ENCODE results near the gene OR6C74.

The OR6C74 gene

DNA sequence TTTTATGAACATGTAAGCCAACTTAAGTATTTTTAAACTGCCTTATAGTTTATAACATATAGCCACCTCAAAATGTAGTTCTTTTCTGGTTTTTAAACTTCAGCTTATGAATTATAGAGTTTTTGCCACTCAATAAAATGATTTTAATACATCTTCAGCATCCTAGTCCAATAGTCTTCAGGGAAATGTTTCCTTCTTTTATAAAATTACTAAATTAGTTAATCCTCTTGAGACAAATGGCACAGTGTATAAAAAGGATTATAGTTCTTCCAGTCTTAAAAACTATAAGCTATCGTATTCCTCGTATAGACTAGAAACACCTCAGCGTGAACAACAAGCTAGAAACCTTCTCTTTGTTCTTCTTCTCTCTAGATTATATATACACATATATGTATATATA lies at the start of gene OR6C74:
Gene OR6C74 (plus strand): TSS at position 301 of the 400 bp plus-strand sequence. CDS start 2,679 bp downstream, outside the sequence.
- DNase-seq (ENCODE audit: low read depth in 2 of 2): no peak

GRCh38 chr12:55220725-55221124 lies 23.7 kb upstream of the OR6C74 start, which contains the start of gene OR10A7:
OR10A7 (plus strand) TSS chr12:55221025; CDS start chr12:55221025, 0 bp downstream.
- no peak for DNase-seq (ENCODE audit: low read depth in 2 of 2)

GRCh38 chr12:55226523-55226922 lies 17.9 kb upstream of the OR6C74 start:
- DNase-seq (ENCODE audit: low read depth in 2 of 2): no peak

- DNase-seq (ENCODE audit: low read depth in 2 of 2): no peak
Observed at GRCh38 chr12:55227643-55228042, 16.8 kb upstream of the OR6C74 start.

DNA sequence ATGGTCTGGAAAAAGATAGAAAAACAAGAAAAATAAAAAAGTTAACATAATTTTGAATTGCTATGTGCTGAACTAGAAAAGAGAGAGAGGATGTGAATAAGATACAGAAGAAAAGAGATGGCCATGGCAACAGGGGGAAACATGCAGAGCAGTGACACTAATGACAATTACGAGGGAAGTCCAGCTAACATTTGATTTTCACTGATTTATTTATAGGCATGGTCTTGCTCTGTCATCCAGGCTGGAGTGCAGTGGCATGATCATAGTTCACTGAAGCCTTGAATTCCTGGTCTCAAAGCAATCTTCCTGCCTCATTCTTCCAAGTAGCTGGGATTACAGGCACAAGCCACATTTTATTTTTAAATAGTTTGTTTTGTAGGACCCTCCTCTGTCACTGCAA lies 1.8 kb downstream of the OR6C74 start:
- DNase-seq (ENCODE audit: low read depth in 2 of 2): no peak

DNA sequence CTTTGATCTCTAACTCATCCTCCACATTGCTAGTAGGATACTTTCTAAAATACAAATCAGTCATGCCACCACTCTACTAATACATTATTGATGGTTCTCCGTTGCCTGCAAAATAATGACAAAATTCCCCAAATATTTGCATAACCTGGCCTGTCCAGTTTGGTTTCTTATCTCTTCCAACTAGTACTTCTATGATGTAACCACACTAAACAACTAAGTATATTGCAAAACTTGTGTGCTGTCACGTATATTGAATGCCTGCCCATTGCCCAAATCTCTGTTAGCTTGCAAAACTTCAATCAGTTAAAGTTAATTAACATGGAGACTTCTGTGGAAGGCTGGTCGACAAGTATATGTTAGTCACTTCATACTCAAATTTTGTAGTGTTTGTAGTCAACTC lies 6.5 kb downstream of the OR6C74 start:
- no peak for DNase-seq (ENCODE audit: low read depth in 2 of 2)

DNA sequence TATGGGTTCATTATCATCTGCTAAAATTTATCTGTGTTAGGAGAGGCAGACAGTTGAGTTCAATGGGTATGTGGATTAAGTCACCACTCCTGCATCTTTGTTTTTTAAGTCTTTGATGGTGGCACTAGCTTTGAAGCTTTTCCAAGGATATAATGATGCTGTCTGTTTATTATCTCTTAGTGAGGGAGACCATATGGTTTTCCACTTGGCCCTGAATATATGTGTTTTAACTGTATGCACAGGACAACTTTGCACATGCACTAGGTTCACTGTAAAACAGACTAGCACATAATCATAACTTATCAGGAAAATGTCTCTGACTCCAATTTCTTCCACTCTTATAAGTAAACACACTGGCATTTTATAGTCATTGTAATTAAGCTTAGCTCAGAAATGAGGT lies 8.9 kb downstream of the OR6C74 start:
- no peak for DNase-seq (ENCODE audit: low read depth in 2 of 2)

DNA sequence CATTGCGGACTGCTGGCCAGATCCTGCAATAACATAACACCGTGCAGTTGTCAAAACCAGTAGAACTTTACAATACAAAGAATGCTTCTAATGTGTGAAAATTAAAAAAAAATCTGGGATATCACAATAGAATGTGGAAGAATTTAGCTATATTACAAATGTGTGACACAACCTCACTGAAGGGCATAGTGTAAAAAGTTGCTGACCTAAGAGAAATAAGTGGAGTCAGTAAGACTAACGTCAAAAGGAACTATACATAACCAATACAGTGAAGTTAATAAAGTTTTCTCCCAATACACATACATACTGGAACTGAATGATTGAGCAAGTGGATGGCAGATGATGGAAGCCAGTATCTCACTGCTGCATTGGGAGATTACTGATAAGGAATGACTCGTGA lies 12.4 kb downstream of the OR6C74 start:
- no peak for DNase-seq (ENCODE audit: low read depth in 2 of 2)

GRCh38 chr12:55258303-55258702 lies 13.9 kb downstream of the OR6C74 start:
- DNase-seq (ENCODE audit: low read depth in 2 of 2): no peak

- no peak for DNase-seq (ENCODE audit: low read depth in 2 of 2)
Observed at GRCh38 chr12:55280991-55281390, 36.6 kb downstream of the OR6C74 start.

- no peak for DNase-seq (ENCODE audit: low read depth in 2 of 2)
Observed at GRCh38 chr12:55289999-55290398, 45.6 kb downstream of the OR6C74 start.
